ENCODE measurements around the gene HHLA2. TPM values are rescaled to one million over a fixed set of nuclear protein-coding genes. Genes with fewer than 3 reads are reported as not detected.

The HHLA2 gene
- total RNA-seq, 3 donors from 2014 or later (not counting 1 experiment from before 2014, with no cell fraction given) = 0.09 TPM; not detected in 2

DNA sequence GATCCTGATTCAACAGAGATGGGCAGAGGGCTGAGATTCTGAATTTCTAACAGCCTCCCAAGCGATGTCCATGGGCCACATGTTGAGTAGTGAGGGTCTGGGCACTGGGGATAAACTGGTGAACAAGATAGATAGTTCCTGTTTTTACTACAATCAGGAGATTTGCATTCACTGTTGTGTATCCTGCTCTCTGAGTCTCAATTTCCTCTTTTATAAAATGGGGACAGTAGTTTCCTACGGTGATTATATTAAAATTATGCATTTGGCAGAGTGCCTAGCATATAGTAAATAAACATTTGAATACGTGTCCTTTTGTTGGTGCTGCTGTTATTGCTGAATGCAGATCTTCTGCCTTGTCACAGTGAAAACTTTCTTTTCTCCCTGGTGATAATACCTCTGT lies 111.5 kb downstream of the HHLA2 start:
- no peaks in the 10 kb centered on the region for H3K9me3 Mint-ChIP-seq
- no peak overlapping the region for H3K27ac Mint-ChIP-seq
- ATAC-seq (no peak), DNase-seq (no peak)
- Histone ChIP-seq H3K9me3 (ENCODE audit: control insufficient read depth, insufficient read depth, low read length) (no peaks in the 10 kb centered on the region), H3K4me1 (ENCODE audit: control insufficient read depth, insufficient read depth, low read length) (no peaks in the 10 kb centered on the region), H3K27ac (ENCODE audit: low read length) (no peak overlapping the region), H3K27me3 (ENCODE audit: control insufficient read depth, insufficient read depth, low read length) (no peaks in the 10 kb centered on the region), H3K36me3 (ENCODE audit: control insufficient read depth, insufficient read depth, low read length) (no peaks in the 10 kb centered on the region), H3K4me3 (ENCODE audit: low read length) (no peak overlapping the region)
- no peaks in the 10 kb centered on the region for H3K36me3 Mint-ChIP-seq
- TF ChIP-seq, protein P1, sequence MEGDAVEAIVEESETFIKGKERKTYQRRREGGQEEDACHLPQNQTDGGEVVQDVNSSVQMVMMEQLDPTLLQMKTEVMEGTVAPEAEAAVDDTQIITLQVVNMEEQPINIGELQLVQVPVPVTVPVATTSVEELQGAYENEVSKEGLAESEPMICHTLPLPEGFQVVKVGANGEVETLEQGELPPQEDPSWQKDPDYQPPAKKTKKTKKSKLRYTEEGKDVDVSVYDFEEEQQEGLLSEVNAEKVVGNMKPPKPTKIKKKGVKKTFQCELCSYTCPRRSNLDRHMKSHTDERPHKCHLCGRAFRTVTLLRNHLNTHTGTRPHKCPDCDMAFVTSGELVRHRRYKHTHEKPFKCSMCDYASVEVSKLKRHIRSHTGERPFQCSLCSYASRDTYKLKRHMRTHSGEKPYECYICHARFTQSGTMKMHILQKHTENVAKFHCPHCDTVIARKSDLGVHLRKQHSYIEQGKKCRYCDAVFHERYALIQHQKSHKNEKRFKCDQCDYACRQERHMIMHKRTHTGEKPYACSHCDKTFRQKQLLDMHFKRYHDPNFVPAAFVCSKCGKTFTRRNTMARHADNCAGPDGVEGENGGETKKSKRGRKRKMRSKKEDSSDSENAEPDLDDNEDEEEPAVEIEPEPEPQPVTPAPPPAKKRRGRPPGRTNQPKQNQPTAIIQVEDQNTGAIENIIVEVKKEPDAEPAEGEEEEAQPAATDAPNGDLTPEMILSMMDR (IDR thresholded peaks at IDR 0.05) = no peak
- H3K4me3 Mint-ChIP-seq = no peak overlapping the region
- peaks cover 5 to 7% of the 10 kb centered on the region in 2 donors for H3K27me3 Mint-ChIP-seq (ENCODE audit: low read depth in 2 of 2)
- WGBS (ENCODE audit: insufficient coverage) = 55% methylated on average over 2 of the region's 3 CpGs
- H3K4me1 Mint-ChIP-seq = peaks cover 6% of the 10 kb centered on the region in 2 donors
- intact Hi-C loops (cut with micrococcal nuclease) = loop anchor here (2.0 to 10.0 kb wide), 4 partner anchors 343 to 1173 kb away; no protein-coding TSS in a partner anchor

DNA sequence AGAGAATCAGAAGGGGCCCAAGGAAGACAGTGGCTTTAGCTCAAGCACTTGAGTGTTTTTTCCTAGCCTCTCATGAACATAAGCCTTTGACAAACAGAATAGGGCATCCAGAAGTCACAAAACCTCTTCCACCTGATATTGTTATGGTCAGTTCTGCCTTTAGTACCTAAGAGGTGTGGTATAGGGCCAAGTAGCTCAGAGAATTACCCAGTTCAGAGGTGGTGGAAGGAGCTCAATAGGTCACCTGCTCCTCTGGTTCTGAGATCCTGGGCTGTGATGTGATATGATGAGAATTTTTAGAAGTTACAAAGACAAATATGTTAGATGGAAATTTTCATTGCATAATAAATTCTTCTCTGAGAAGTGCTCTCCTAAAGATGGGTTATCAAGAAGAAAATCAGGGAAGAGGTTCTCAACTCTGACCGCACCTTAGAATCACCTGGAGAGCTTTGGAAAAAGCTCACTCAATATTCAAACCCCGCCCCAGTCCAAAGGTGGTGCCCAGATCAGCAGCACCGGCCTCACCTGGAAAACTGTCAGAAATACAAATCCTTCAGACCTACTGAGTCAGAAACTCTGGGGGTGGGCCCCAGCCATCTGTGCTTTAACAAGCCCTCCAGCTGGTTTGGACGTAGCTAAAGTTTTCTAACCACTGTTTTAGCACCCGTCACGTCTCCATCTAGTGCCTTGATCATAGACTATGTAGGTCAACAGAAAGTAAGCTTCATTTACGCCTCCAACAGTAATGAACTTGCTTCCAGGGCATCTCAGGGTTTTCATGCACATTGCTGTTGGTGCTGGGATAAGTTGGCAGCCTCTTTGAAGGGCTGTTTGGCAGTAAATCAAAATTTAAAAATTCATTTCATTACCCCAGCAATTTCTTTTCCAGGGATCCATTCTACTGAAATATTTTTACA lies 112.8 kb downstream of the HHLA2 start:
- TF ChIP-seq, protein P1 (IDR thresholded peaks at IDR 0.05) = no peak
- 82% methylated on average over 7 of the region's 7 CpGs for WGBS (ENCODE audit: insufficient coverage)
- H3K27me3 ChIP-seq (ENCODE audit: control insufficient read depth, insufficient read depth, low read length) = no peaks in the 10 kb centered on the region
- Mint-ChIP-seq H3K36me3 (no peaks in the 10 kb centered on the region), H3K27ac (no peak overlapping the region), H3K4me1 (peaks cover 6% of the 10 kb centered on the region in 2 donors), H3K4me3 (no peak overlapping the region), H3K9me3 (no peaks in the 10 kb centered on the region), H3K27me3 (ENCODE audit: low read depth in 2 of 2) (peaks cover 5 to 7% of the 10 kb centered on the region in 2 donors)
- ATAC-seq (no peak), DNase-seq (no peak)
- no peak overlapping the region for H3K4me3 ChIP-seq (ENCODE audit: low read length)
- no peaks in the 10 kb centered on the region for H3K9me3 ChIP-seq (ENCODE audit: control insufficient read depth, insufficient read depth, low read length)
- no peak overlapping the region for H3K27ac ChIP-seq (ENCODE audit: low read length)
- intact Hi-C loops (cut with micrococcal nuclease) = loop anchor here (10.0 kb wide), 3 partner anchors 344 to 1174 kb away; no protein-coding TSS in a partner anchor
- H3K4me1 ChIP-seq (ENCODE audit: control insufficient read depth, insufficient read depth, low read length) = no peaks in the 10 kb centered on the region
- H3K36me3 ChIP-seq (ENCODE audit: control insufficient read depth, insufficient read depth, low read length) = no peaks in the 10 kb centered on the region

DNA sequence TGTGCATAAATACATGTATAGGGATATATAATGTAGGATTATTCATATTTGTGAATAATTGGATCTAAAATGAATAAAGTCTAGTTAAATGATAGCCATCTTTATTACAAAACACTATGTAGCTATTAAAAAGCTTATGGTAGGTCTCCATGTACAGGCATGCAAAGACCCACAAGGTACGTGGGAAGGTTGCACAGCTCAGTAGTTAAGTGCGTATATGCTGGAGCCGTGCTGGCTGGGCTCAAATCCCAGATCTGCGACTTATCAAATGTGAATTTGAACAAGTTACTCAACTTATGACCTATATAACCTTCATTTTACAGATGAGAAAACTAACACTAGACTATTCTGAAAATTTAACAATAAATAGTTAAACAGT lies 113.4 kb downstream of the HHLA2 start:
- Mint-ChIP-seq H3K36me3 (no peaks in the 10 kb centered on the region), H3K4me1 (peaks cover 6% of the 10 kb centered on the region in 2 donors), H3K4me3 (no peak overlapping the region), H3K9me3 (no peaks in the 10 kb centered on the region), H3K27me3 (ENCODE audit: low read depth in 2 of 2) (peaks cover 5 to 7% of the 10 kb centered on the region in 2 donors), H3K27ac (no peak overlapping the region)
- intact Hi-C loops (cut with micrococcal nuclease) = loop anchor here (10.0 kb wide), 3 partner anchors 345 to 1175 kb away; no protein-coding TSS in a partner anchor
- H3K9me3 ChIP-seq (ENCODE audit: control insufficient read depth, insufficient read depth, low read length) = no peaks in the 10 kb centered on the region
- no peak overlapping the region for H3K27ac ChIP-seq (ENCODE audit: low read length)
- ATAC-seq (no peak), DNase-seq (no peak)
- no peaks in the 10 kb centered on the region for H3K27me3 ChIP-seq (ENCODE audit: control insufficient read depth, insufficient read depth, low read length)
- H3K4me1 ChIP-seq (ENCODE audit: control insufficient read depth, insufficient read depth, low read length) = no peaks in the 10 kb centered on the region
- TF ChIP-seq, protein P1 (IDR thresholded peaks at IDR 0.05) = no peak
- no peak overlapping the region for H3K4me3 ChIP-seq (ENCODE audit: low read length)
- H3K36me3 ChIP-seq (ENCODE audit: control insufficient read depth, insufficient read depth, low read length) = no peaks in the 10 kb centered on the region
- WGBS (ENCODE audit: insufficient coverage) = 100% methylated on average over 4 of the region's 4 CpGs
